ENCODE measurements around the gene DMRTB1.

DMRTB1 gene

DNA sequence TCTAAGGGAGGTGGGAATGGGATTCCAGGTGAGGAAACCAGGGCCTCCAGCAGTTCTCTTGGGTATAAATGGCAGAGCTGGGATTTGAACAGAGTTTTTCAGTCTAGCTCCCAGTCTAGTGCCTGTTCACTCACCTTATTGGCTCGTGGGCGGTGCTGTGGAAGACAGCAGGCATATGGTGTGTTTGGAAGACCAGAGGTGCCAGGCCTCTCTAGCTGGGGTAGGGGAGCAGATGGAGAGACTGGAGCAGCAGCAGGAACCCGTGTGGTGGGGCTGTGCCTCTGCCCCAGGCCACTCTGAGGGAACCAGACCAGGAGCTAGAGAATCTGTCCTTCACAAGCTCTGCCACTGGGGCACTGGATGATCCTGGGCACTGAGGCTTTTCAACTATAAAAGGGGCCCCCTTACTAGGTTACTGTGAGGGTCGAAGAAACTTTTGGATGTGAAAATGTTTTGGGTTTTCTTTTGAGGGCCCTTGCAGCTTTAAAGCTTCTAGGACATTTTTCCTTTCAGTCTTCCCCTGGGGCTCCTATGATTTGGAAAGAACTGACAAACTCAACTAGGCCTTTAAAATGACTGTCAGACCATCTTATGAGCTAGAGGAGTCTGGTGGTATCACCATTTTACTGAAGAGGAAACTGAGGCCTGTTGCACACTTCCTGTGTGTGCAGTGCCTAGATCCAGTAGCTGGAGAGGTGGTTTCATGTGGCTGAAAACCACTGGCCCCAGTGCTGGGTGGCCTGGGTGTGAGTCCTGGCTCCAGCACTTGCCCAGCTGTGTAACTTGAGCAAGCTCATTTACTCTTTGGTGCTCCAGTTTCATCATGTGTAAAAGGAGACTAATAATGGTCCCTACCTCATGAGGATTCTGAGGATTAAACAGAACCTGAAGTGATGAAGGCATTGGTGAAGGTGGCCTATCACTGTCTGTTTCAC is 6.1 kb downstream of the DMRTB1 start:
- DNase-seq = no peak

DNA sequence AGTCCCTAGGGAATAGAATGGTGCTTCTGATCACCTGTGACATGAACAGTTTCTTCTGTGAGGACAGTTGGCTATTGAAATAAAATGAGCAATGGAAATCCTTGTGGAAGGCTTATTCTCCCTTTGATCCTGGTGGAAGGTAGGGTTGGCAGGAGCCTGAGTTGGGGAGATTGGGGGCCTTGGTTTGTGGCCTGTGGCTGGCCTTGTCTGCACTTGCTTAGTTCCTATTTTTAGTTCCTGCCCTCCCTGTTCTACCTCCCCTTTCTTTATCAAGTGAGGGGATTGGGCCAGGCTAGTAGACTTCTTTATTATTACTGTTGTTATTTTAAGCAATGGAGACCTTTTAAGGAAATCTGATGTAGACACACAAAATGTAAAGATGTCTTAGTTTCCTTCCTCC is 8.2 kb downstream of the DMRTB1 start:
- no peak for DNase-seq

DNA sequence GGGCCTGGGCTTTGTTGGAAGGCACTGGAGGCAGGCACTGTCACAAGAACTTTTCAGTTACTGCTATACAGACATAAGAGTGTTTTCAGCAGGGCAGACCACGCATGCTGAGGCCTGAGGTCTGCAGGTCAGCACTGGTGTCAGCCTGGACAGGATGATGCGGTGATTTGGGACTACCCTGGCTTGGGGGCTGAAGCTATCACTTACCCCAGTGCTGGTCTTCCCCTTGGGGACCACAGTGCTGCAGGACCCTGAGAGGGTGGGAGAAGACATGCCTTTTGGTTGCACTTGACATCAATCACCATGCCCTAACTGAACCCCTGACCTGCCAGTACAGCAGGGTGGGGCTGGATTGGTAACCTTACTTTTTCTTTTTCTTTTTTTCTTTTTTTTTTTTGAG is 9.2 kb downstream of the DMRTB1 start:
- no peak for DNase-seq

DNA sequence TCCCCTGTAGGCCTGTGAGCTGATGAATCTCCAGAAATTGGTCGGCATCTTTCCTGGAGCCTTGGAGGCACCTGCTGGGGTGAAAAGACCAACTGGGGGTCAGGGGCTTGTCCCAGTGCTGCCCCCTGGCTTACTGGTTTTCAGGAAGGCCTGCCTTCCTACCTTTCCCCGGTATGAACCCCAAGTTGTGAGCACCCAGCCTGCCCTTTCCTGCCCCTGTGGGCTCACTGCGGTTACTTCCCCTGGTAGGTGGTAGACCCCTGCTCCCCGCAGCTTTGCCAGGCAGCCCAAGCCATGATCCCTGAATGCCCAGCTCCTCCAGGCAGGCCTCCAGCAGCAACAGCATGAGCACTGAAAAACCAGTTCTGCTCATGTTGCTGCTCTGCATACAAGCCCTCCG is 10.2 kb downstream of the DMRTB1 start:
- DNase-seq = no peak

DNA sequence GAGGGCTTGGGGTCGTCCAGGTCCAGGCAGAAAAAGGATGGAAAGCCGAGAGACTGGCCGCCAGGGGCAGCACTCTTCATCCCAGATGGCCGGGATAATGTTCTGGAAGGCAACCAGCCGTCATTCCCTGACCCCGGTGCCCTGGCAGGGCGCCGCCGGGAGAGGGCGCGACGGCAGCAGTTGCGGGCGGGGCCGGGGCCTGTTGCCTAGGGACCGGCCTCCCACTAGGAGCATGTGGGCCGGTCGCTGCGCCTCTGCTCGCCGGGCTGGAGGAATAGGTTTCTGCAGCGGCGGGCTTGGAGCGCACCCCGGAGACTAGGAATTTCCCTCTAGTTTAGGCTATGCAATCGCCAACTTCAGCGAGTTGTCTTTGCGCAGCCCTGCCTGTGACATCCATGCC is 11.0 kb downstream of the DMRTB1 start:
- no peak for DNase-seq

DNA sequence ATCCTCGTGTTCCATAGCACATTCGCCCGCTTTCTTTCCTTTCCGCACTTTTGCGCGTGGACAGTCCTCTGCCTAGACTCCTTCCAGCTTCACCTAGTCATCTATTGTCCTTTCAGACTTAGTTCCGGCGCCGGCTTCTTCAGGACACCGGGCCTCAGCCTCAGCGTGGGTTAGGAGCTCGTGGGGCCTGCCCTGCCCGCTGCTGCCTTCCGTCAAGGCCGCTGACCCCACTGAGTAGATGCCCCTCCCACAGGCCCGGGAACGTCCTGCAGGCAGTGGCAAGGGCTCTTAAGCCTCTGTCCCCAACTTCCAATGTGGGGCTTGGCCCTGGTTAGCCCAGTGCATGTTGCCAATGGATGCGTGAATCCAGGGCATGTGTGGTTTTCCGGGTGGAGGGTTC is 11.4 kb downstream of the DMRTB1 start:
- no peak for DNase-seq

DNA sequence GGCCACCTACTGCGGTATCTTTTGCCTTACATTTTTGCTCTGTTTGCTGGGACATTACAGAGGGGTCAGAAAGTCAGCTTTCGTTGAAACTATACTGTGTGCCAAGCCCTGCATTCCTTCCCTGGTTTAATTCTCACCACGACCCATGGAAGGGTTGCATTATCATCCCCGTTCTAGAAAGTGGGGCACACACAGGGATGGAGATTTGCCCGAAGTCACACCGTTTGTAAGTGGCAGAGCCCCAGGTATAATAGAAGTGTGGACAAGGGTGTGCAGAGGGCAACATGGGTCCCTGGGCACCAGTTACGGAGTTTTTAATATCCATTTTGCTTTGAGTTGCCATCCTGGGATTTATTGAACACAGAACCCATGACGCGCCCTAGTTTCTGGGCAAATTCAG is 11.8 kb downstream of the DMRTB1 start:
- DNase-seq = no peak

DNA sequence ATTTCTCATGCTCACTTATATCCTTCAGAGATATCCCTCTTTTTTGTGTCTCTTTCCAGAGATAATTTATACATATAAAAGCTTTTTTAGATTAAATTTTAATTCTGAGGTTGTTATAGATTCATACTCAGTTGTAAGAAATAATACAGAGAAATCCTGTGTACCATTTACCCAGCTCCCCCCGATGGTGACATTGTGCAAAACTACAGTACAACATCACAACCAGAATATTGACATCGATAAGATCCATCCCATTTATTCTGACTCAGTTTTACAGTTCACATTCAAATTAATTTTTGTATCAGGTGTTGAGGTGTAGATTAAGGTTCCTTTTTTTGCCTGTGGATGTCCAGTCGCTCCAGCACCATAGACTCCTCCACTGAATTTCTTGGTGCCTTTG is 14.3 kb downstream of the DMRTB1 start:
- DNase-seq = peak; percentile 7

DNA sequence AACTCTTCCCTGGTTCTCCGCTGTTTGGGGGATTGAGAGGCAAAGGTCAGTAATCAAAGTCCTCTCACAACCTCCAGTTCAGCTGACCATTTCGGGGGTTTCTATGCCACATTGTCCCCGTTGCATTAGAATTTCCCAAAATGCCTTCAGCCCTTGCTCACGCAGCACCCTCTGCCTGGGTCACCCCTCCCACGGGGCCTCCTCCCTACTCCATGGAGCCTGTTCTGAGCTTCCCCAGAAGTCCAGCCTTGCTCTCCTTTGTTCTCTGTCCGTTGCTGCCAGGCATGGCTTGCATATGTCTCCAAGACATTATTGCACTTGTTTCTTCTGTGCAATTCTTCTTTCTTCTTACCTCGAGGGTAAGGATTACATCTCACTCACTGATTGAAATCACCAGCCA is 16.5 kb downstream of the DMRTB1 start:
- no peak for DNase-seq

DNA sequence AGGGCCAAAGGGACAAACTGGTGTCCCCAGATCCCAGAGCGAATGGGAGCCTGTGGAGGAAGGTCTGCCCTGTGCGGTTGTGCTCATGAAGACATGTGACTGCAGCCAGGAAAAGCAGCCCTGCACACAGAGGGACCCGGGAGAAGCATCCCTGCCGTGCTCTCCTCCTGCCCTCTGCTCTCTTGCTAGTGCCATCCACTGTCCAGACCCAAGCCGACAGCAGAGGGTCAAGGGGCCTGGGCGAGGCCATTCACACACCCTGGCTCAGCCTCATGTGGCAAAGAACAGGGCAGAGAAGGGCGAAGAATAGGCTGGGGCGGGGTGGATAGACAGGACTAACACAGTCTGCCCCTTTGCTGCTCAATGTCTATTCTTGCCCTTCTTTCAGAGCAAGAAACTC is 17.4 kb downstream of the DMRTB1 start:
- DNase-seq = no peak

DNA sequence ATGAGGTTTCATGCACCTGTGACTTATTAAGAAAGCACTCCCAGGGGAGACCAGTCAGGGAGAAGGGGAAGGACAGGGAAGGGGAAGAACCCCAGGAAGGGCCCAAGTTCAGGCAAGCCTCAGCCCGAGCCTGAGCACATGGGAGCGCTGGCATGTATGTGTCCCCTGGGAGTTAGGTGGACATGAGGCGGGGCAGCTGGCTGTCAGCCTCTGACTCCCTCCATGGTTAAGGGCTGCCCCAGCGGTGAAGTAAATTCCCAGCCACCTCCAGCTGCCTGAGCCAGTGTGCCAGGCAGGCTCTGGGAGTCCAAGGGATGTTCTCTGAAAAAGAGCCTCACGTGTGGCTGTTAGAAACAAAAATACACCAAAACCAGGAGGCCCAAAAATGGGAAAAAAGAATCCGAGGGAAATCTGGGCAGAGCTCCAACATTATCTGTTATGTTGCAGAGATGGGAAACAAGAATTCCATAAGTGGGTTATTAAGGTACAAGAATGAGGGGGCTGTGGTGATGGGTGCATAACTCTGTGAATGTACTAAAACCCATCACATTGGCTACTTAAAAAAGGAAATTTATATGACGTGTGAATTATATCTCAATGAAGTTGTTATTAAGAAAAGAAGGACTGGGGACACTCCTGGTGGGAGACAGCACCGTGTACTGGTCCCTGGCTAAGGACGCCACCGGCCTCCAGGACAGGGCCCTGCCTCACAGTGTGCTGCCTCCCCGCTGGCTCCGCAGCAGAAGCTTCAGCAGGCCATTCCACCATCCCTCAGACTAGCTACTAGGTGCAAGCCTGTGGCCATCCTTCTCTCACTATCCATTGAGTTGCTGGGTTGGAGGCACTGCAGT is 18.7 kb downstream of the DMRTB1 start:
- DNase-seq = no peak

DNA sequence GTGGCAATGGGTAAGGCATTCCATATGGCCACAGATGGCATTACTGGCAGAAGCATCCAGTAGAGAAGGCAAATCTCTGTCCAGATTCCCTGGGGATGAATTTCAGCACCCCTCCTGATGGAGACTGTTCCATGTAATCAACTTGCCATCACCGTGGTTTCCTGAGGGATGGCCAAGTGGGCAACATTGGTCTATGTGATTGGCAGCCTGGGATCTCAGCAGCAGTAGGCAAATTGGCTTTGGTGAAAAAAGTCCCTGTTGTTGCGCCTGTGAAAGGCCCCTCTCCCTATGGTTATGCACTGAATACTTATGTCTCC is 19.3 kb downstream of the DMRTB1 start:
- DNase-seq = no peak

DNA sequence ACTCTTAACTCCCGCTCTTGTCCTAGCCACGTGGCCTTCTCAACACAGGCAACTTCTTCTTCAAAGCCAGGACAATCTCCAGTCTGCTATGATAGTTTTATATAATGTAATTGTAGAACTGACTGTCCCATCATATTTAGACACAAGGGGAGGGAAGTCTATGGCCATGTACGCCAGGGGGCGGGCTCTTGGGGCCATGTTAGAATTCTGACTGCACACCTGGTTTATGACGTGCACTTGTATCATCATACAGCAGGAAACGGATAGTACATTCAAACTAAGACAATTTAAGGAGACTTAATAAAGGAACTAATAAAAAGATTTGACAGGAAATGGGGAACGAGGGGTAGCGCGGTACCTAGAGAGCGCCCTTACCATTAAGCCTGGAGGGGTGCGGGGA is 21.5 kb downstream of the DMRTB1 start:
- no peak for DNase-seq

DNA sequence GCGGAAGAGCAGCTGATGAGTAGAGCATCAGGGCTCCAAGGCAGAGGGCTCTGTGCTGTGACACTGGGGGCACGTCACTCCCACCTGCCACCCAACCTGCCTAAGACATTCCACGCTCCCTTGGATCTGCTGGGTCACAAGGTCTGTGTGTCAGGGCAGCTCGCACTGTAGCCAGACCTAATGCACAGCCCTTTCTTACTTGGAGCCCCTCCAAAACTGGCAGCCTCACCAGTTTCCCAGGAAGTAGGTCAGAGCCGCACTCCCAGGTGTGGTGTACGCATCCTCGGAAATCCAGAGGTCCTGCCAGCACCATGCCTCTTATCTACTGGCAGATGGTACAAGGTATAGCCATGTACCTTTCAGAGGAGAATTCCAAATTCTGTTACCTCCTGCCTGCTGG is 22.3 kb downstream of the DMRTB1 start:
- DNase-seq = no peak

DNA sequence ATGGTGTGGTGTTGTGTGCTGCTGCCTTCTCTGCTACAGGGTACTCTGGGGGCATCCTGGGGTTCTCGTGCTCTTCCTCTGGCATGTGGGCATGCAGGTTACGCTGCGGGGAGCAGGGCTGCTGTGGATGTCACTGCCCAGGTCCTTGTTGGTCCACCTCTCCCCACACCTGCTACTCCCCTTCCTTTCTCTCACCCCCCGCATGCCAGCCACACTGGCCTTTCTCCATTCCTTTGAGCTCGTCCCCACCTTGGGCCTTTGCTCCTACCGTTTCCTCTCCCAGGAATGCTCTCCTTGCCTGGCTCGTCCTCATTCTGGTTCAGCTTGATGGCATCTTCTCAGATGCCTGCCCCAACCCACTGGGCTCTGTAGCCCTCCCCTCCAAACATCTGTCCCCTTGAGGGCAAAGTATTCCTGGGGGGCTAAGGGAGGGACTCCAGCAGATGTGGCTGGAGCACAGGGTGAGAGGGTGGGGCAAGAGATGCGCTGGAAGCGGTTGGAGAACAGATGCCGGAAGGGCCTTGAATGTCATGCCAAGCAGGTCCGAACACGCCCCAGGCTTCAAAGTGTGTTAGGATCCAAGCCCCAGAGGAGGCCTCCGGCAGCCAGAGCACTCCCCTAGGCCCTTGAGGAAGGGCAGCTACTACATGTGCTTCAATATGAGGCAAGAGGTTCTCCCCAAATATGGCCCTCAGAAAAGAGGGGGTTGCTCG is 23.4 kb downstream of the DMRTB1 start:
- DNase-seq = no peak

DNA sequence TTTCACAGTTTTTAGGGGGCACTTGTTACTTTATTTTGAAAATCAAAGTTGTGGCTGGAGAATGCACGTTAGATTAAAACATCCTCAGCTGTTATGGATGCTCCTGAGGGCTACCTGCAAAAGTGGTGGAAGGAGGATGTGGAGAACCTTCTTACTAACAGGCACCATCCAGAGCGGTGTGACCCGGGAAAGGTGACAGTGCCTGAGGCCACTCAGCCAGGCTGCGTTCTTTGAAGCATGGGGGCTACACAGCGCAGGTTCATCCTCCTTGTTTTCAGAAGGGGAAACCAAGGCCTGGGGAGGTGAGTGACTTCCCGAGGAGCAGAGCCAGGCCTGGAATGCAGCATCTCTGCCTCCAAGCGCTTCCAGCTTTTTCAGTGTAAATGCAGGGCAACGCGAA is 24.0 kb downstream of the DMRTB1 start:
- no peak for DNase-seq

DNA sequence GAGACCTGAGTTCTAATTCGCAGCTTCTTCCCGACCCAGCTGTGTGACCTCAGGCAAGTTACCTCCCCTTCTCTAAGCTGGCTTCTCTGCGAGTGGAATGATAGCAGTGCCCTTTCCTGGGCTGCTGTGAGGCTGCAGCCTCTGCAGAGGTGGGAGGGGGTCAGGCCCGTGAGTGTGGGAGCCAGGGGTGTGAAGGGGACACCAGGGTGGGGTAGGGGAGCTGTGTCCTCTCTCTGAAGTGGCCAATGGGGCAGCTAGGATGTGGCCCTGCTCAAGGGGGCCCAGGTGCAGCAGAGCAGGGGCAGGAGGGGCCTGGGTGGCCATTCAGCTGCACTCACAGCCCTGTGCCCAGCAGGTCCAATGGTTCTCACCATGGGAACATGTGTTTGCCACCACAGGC is 24.5 kb downstream of the DMRTB1 start:
- no peak for DNase-seq

DNA sequence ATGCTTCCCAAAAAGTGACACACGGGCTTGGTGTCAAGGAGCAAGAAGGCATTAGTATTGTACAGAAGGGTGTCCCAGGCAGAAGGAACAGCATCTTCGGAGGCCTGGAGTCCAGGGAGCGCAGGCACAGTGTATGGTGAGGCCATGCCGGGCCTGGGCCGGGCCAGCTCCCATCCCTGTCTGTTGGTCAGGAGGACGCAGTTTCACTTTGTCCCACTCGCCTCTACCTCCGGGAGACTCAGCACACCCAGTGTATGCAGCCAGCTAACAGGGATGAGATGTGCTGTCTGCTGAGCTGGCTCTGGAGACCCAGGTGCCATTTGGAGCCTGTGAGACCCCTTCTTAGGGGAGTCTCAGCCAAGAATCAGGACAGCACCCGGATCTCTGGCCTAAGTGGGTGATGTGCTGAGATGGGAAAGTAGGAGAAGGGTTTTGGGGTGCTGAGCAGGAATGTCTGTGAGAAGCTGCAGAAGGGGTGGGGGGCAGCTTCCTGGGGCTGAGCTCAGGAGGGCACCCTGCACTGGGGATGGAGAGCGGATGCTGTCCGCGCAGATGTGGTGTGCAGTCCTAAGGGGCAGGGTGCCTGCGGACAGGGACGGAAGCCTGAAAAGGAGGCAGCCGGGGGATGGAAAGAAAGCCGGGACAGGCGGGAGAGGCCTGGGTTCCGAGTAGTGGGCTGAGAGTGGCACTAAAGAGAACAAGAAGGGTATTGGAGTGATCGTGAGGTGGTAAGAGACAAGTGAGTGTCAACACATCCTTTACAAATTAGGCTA is 25.7 kb downstream of the DMRTB1 start:
- no peak for DNase-seq

DNA sequence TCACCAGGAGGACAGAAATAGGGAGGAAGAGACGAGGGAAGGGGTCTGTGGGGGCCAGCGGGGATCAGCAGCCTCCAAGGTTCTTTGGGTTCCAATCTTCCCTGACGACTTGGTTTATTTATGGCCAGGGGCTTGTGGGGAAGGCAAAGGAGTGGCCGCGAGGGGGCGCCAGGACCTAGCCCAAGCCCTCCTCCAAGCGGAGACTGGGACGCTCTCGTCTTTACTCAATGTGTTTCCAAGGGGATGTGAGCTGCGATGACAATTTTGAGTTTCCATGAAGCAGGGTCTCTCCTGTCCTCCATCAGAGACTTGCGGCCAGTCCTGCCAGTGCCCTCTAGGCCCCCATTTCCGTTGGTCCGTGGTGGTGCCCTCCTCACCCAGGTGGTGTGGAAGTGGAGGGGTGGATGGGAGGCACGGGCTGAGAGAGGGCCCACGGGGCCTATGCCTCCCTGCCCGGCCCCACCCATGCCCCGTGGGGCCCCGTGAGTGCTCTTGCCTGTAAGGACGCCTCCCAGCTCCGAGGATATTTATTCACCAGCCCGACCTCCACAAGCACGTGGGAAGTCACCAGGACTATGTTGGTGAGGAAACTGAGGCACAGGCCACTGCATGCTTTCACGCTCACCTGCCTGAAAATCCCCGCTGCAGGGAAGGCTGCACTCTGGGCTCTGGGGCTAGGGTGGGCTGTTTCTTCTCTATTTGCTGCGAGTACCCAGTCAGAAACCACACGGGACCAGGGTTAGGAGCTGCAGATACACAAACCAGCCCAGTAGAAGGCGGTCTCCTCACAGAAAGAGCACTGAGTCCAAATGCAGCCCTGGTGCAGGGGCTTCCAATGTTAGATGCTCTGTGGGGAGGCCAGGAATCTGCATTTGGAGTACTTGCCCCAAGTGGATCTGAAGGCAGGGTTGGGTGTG is 26.5 kb downstream of the DMRTB1 start:
- peak; percentile 79 for DNase-seq

DNA sequence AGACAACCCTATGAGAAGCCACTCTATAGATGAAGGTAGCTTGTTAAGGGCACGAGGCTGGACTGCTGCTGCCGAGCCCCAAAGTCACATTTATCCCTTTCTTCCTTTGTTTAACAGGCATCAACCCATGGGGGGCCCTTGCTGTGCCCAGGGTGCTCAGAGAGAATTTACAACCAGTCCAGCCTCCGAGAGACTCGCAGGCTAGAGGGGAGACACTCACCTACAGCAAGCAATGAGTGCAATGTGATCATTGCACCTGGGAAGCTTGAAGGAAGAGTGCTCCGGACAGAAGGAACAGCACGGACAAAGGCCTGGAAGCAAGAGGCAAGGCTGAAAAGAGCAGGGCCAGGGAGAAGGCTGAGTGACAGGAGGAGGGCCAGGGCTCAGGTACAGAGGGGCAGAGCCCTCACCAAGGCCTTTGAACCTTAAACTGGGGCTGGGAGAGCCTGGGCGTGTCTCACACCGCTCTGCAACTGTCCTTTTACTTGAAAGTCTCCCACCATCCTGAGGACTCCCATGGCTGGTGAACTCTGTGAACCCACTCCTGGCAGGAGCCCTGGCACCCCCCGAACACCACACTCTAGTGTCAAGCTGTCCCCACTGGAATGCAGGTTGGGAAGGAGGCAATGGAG is 27.3 kb downstream of the DMRTB1 start:
- no peak for DNase-seq

DNA sequence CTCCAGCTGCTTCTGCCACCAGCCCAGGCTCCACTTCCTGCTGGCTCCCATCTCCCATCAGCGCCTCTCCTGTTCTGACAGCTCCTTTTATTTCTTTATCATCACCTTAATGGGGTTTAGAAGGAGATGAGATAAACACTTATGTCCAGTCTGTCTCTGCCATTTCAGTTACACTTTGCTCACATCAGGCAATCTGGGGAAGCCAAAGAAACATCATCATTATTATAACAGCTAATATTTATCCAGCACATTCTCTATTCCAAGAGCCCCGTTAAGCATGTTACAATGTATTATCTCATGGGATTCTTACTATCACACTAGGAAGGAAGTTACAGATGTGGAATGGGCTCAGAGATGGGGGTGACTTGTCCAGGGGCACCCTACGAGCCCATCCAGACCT is 31.2 kb downstream of the DMRTB1 start:
- no peak for DNase-seq
